Measurements from ENCODE around the gene BLOC1S5.

The BLOC1S5 gene

GRCh38 chr6:8027965-8028651, 36.1 kb downstream of the BLOC1S5 start:
- no peak for TF ChIP-seq CTCF (IDR thresholded peaks at IDR 0.05)

GRCh38 chr6:8026800-8027199, 37.4 kb downstream of the BLOC1S5 start:
- no peak for TF ChIP-seq CTCF (IDR thresholded peaks at IDR 0.05)

- TF ChIP-seq CTCF (IDR thresholded peaks at IDR 0.05), result no peak
These were observed 39.0 kb downstream of the BLOC1S5 start for GRCh38 chr6:8025191-8025590.

GRCh38 chr6:8023638-8024037, 40.6 kb downstream of the BLOC1S5 start:
- no peak for TF ChIP-seq CTCF (IDR thresholded peaks at IDR 0.05)

- TF ChIP-seq CTCF (IDR thresholded peaks at IDR 0.05), result no peak
These were observed 44.1 kb downstream of the BLOC1S5 start for GRCh38 chr6:8020083-8020482.

GRCh38 chr6:8017705-8018104, 46.5 kb downstream of the BLOC1S5 start:
- TF ChIP-seq CTCF (IDR thresholded peaks at IDR 0.05), result no peak

- TF ChIP-seq CTCF (IDR thresholded peaks at IDR 0.05), result no peak
These were observed 46.9 kb downstream of the BLOC1S5 start for GRCh38 chr6:8017276-8017701.

- no peak for TF ChIP-seq CTCF (IDR thresholded peaks at IDR 0.05)
These were observed 49.2 kb downstream of the BLOC1S5 start for GRCh38 chr6:8014947-8015346.

All from LNCAP (cell line).